HCT116 (cell line): ENCODE data around the gene ADK. TPM values are rescaled to one million over a fixed set of nuclear protein-coding genes. Genes with fewer than 3 reads are reported as not detected.

Source experiments
- ATAC-seq: fragments of 200-7000 bp; cut with Tn5 transposase; 2 replicates; pipeline ENCODE4 v1.9.1; 2020; ENCODE audit warnings: mild to moderate bottlenecking, moderate library complexity
- BruUV-seq: library from RNA; stranded (reverse); fragments of 400-500 nt; replicated peaks from 2 replicates; lab custom pipeline; 2021; lab: Mats Ljungman, UMichigan
- CTCF ChIA-PET: fragments of 300-600 bp; sonication (Branson Sonifier 250); formaldehyde crosslinking; loops from one replicate; lab custom pipeline; 2021; ENCODE audit warnings: antibody characterized with exemption; lab: Charles Lee
- POLR2A ChIA-PET: fragments of 300-600, 350-600 bp; sonication (Branson Sonifier 250); formaldehyde crosslinking; loops from one replicate; lab custom pipeline; 2021; ENCODE audit warnings: antibody characterized with exemption; lab: Charles Lee
- RAD21 ChIA-PET, 2 experiments: fragments of 300-600 bp; sonication (Branson Sonifier 250); formaldehyde crosslinking; loops; one replicate each; lab custom pipeline; 2023; ENCODE audit warnings: low total read pairs in 2 of 2; ENCODE audit not compliant: uncharacterized antibody in 2 of 2, unreplicated experiment in 2 of 2, low non-redundant PET in 1 of 2; lab: Charles Lee
- DNase-seq: peaks from one replicate; pipeline ENCODE4 v3.0.0-alpha.2; 2010; ENCODE audit warnings: low read depth, low spot score
- H2AFZ ChIP-seq: fragments of 200-600 bp; shearing (Covaris generic), sonication (generic); 2 replicates; pipeline ENCODE4 v1.6.1; 2017; ENCODE audit warnings: low read depth, mixed run types, mixed read lengths, antibody characterized with exemption, low read length; ENCODE audit not compliant: poor library complexity, severe bottlenecking
- H3K27ac ChIP-seq: 2 replicates; pipeline ENCODE4 v1.5.1; 2012; ENCODE audit warnings: low read depth, low read length
- H3K27me3 ChIP-seq: fragments of 200-600 bp; sonication (generic); 2 replicates; pipeline ENCODE4 v1.6.1; 2016; ENCODE audit warnings: mixed run types, low read length, mixed read lengths; ENCODE audit not compliant: insufficient read depth
- H3K36me3 ChIP-seq, 2 experiments: fragments of 200-500 bp in 1 of 2; fragments of 200-600 bp in 1 of 2; sonication (Bioruptor generic) in 1 of 2; sonication (generic) in 1 of 2; 2 replicates each; pipeline versions ENCODE4 v1.5.1 to v1.6.1; 2014 to 2016; ENCODE audit warnings: low read length in 2 of 2, inconsistent platforms in 1 of 2, mixed read lengths in 1 of 2, mixed run types in 1 of 2; ENCODE audit not compliant: insufficient read depth in 2 of 2, control insufficient read depth in 1 of 2
- H3K4me1 ChIP-seq, 2 experiments: fragments of 200-600 bp in 1 of 2; sonication (generic) in 1 of 2; 2 replicates each; pipeline versions ENCODE4 v1.5.1 to v1.6.1; 2012 to 2017; ENCODE audit warnings: low read length in 2 of 2, inconsistent platforms in 1 of 2, mild to moderate bottlenecking in 1 of 2, mixed read lengths in 1 of 2, mixed run types in 1 of 2, moderate library complexity in 1 of 2; ENCODE audit not compliant: insufficient read depth in 2 of 2, control insufficient read depth in 1 of 2
- H3K4me2 ChIP-seq: fragments of 200-600 bp; sonication (generic); 2 replicates; pipeline ENCODE4 v1.6.1; 2017; ENCODE audit warnings: mixed run types, low read length, mixed read lengths
- H3K4me3 ChIP-seq, 2 experiments: fragments of 200-600 bp in 1 of 2; sonication (generic) in 1 of 2; replicated peaks in 1 of 2; 2 replicates each; pipeline ENCODE4 v1.5.1; 2011 to 2016; ENCODE audit warnings: low read length in 2 of 2, control low read depth in 1 of 2, low read depth in 1 of 2, mild to moderate bottlenecking in 1 of 2, mixed read lengths in 1 of 2, mixed run types in 1 of 2
- H3K79me2 ChIP-seq: fragments of 200-600 bp; sonication (generic); 2 replicates; pipeline ENCODE4 v1.6.1; 2017; ENCODE audit warnings: mild to moderate bottlenecking, mixed run types, low read length, moderate library complexity, mixed read lengths; ENCODE audit not compliant: insufficient read depth
- H3K9ac ChIP-seq: fragments of 200-600 bp; sonication (generic); 2 replicates; pipeline ENCODE4 v1.6.1; 2016; ENCODE audit warnings: low read length, mixed read lengths
- H3K9me2 ChIP-seq: fragments of 200-600 bp; sonication (generic), shearing (Covaris generic); 2 replicates; pipeline ENCODE4 v1.6.1; 2017; ENCODE audit warnings: mixed run types, mild to moderate bottlenecking, moderate library complexity; ENCODE audit not compliant: insufficient read depth
- H3K9me3 ChIP-seq, 2 experiments: fragments of 200-500 bp in 1 of 2; fragments of 200-600 bp in 1 of 2; sonication (Bioruptor generic) in 1 of 2; sonication (generic) in 1 of 2; 2 replicates each; pipeline ENCODE4 v1.6.1; 2014 to 2017; ENCODE audit warnings: low read length in 2 of 2, mixed read lengths in 2 of 2, inconsistent platforms in 1 of 2, low read depth in 1 of 2, mild to moderate bottlenecking in 1 of 2, mixed run types in 1 of 2, moderate library complexity in 1 of 2; ENCODE audit not compliant: control insufficient read depth in 1 of 2, insufficient read depth in 1 of 2
- H4K20me1 ChIP-seq: fragments of 200-600 bp; sonication (generic), shearing (Covaris generic); 2 replicates; pipeline ENCODE4 v1.6.1; 2017; ENCODE audit warnings: mixed run types, mild to moderate bottlenecking, moderate library complexity; ENCODE audit not compliant: insufficient read depth
- CBX3 ChIP-seq: IDR thresholded peaks from 2 replicates; pipeline ENCODE4 v1.6.1; 2012; ENCODE audit warnings: low read depth
- CEBPB ChIP-seq: IDR thresholded peaks from 2 replicates; pipeline ENCODE4 v1.6.1; 2012; ENCODE audit warnings: low read depth
- EGR1 ChIP-seq: IDR thresholded peaks from 2 replicates; pipeline ENCODE4 v1.6.1; 2012; ENCODE audit warnings: low read depth
- ELF1 ChIP-seq: IDR thresholded peaks from 2 replicates; pipeline ENCODE4 v1.6.1; 2012; ENCODE audit warnings: low read depth, borderline replicate concordance
- EZH2 ChIP-seq: fragments of 200-600 bp; sonication (generic); IDR thresholded peaks from 2 replicates; pipeline ENCODE4 v1.6.1; 2017; ENCODE audit warnings: antibody characterized with exemption, mixed run types
- EZH2phosphoT487 ChIP-seq: fragments of 200-600 bp; IDR thresholded peaks from 2 replicates; pipeline ENCODE4 v1.6.1; 2018; ENCODE audit warnings: antibody characterized with exemption, borderline replicate concordance
- RAD21 ChIP-seq: IDR thresholded peaks from 2 replicates; pipeline ENCODE4 v1.6.1; 2012; ENCODE audit warnings: low read depth, mild to moderate bottlenecking
- REST ChIP-seq: IDR thresholded peaks from 2 replicates; pipeline ENCODE4 v1.6.1; 2012; ENCODE audit warnings: low read depth
- SIN3A ChIP-seq: IDR thresholded peaks from 2 replicates; pipeline ENCODE4 v1.6.1; 2012; ENCODE audit warnings: low read depth
- SP1 ChIP-seq: IDR thresholded peaks from 2 replicates; pipeline ENCODE4 v1.6.1; 2012; ENCODE audit warnings: low read depth
- TCF7L2 ChIP-seq: IDR thresholded peaks from 2 replicates; pipeline ENCODE4 v1.7.0; 2011; ENCODE audit warnings: borderline replicate concordance, inconsistent platforms; ENCODE audit not compliant: insufficient read depth, insufficient read length; ENCODE audit errors: extremely low read depth
- YY1 ChIP-seq: IDR thresholded peaks from 2 replicates; pipeline ENCODE4 v1.6.1; 2011; ENCODE audit warnings: low read length, low read depth, moderate library complexity, mild to moderate bottlenecking; ENCODE audit not compliant: insufficient replicate concordance; ENCODE audit errors: extremely low read depth
- ZFX ChIP-seq: fragments of 450-650 bp; IDR thresholded peaks from 2 replicates; pipeline ENCODE4 v1.6.1; 2017
- intact Hi-C: fragments of 100-400 bp; cut with micrococcal nuclease; formaldehyde crosslinking; loops from 2 replicates; pipeline ENCODE4 v1.10.0; 2022
- total RNA-seq: library from RNA; stranded (reverse); gene quantifications from one replicate; pipeline ENCODE4 v1.2.1, GENCODE V29; 2021; ENCODE audit not compliant: unreplicated experiment
- TF ChIP-seq, protein P1 (sequence below): IDR thresholded peaks from 2 replicates; pipeline ENCODE4 v1.6.1; 2011; ENCODE audit warnings: mild to moderate bottlenecking, low read length, moderate library complexity; ENCODE audit not compliant: insufficient replicate concordance; ENCODE audit errors: extremely low read depth
- TF ChIP-seq, protein P2 (sequence below), 3 experiments: fragments of 200-600 bp in 1 of 3; sonication (generic) in 1 of 3; IDR thresholded peaks in 2 of 3; conservative IDR thresholded peaks in 1 of 3; 2 replicates each; pipeline ENCODE4 v1.5.1; 2012 to 2017; ENCODE audit warnings: low read depth in 2 of 3, low read length in 2 of 3, antibody characterized with exemption in 1 of 3, borderline replicate concordance in 1 of 3, control low read depth in 1 of 3, mild to moderate bottlenecking in 1 of 3, mixed read lengths in 1 of 3, mixed run types in 1 of 3, moderate library complexity in 1 of 3; ENCODE audit not compliant: insufficient read depth in 1 of 3
- TF ChIP-seq, protein P3 (sequence below): IDR thresholded peaks from 2 replicates; pipeline ENCODE4 v1.6.1; 2012

ADK gene
- total RNA-seq, 1 experiment from 2014 or later: 55.0 TPM

DNA sequence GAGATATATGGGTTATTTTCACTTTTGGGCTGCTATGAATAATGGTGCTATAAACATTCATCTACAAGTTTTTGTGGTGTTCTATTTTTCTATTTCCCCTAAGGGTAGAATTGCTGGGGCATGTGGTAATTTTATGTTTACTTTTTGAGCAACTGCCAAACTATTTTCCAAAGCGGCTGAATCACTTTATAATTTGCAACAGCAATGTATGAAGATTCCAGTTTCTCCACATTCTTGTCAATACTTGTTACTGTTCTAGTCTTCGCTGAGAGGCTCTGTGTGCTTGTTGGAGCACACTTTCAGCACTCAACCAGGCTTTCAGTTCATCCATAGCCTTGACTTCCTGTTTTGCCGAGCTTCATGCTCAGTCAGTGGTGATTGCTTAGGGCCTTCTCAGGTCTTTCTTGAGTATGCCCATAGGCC lies 39.0 kb downstream of the ADK start (continued):
- TF ChIP-seq EGR1: no peak
- no peak for TF ChIP-seq EZH2phosphoT487
- TF ChIP-seq EZH2: no peak
- TF ChIP-seq RAD21: no peak
- TF ChIP-seq REST: no peak
- TF ChIP-seq ELF1: peak; percentile 52

DNA sequence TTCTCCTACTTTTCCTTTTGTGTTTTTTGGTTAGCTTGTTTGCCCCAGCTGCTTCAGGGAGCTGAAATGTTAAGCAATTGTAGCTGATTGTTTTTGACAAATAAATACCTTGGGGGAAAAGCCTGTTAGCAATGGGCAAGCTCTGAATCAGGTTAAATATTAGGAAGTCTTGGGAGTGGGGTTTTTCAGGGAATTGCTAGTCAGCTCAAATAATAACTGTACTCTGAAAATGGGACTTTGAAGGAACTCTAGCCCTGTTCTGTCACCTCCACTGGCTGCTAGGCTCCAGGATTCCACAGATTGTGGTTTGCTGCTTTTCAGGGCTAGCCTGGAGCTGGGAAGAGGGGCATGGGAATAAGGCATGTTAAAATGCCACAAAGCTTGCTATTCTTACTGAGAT lies 39.5 kb downstream of the ADK start:
- Histone ChIP-seq H3K9me3 (no peaks in the 10 kb centered on the region), H2AFZ (no peak overlapping the region), H3K27me3 (no peaks in the 10 kb centered on the region), H3K79me2 (peaks cover 97% of the 10 kb centered on the region), H3K4me1 (peaks cover 29 to 37% of the 10 kb centered on the region in 2 experiments), H3K27ac (peak overlapping the region; percentile 91), H3K9ac (peak overlapping the region; percentile 57), H4K20me1 (no peaks in the 10 kb centered on the region; the same call in 1 of the 2 replicates), H3K4me2 (peak overlapping the region; percentile 83), H3K9me2 (no peaks in the 10 kb centered on the region), H3K36me3 (no peaks in the 10 kb centered on the region), H3K4me3 (peak overlapping the region; percentile 1 to 52; a peak in 2 of 4 replicates)
- BruUV-seq: TSS peak; percentile 51
- RAD21 ChIA-PET: no interaction called here
- ATAC-seq: peak; percentile 51
- POLR2A ChIA-PET: interaction anchor here (0.7 to 1.0 kb wide), 2 partner anchors 14 to 87 kb away, joined by 3 to 4 read pairs; no protein-coding TSS in a partner anchor
- CTCF ChIA-PET: interaction anchor here (1.6 kb wide), 1 partner anchor 23 kb away, joined by 6 read pairs; no protein-coding TSS in a partner anchor
- intact Hi-C loops: no loop called here
- no peak for DNase-seq
- TF ChIP-seq CBX3 (no peak), EGR1 (no peak), ELF1 (no peak; the same call in 1 of the 2 replicates), ZFX (no peak), EZH2phosphoT487 (no peak), CEBPB (no peak), SP1 (no peak), SIN3A (no peak), EZH2 (no peak), YY1 (no peak), RAD21 (no peak), TCF7L2 (no peak)
- TF ChIP-seq, protein P1, sequence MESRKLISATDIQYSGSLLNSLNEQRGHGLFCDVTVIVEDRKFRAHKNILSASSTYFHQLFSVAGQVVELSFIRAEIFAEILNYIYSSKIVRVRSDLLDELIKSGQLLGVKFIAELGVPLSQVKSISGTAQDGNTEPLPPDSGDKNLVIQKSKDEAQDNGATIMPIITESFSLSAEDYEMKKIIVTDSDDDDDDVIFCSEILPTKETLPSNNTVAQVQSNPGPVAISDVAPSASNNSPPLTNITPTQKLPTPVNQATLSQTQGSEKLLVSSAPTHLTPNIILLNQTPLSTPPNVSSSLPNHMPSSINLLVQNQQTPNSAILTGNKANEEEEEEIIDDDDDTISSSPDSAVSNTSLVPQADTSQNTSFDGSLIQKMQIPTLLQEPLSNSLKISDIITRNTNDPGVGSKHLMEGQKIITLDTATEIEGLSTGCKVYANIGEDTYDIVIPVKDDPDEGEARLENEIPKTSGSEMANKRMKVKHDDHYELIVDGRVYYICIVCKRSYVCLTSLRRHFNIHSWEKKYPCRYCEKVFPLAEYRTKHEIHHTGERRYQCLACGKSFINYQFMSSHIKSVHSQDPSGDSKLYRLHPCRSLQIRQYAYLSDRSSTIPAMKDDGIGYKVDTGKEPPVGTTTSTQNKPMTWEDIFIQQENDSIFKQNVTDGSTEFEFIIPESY: no peak
- TF ChIP-seq, protein P2, sequence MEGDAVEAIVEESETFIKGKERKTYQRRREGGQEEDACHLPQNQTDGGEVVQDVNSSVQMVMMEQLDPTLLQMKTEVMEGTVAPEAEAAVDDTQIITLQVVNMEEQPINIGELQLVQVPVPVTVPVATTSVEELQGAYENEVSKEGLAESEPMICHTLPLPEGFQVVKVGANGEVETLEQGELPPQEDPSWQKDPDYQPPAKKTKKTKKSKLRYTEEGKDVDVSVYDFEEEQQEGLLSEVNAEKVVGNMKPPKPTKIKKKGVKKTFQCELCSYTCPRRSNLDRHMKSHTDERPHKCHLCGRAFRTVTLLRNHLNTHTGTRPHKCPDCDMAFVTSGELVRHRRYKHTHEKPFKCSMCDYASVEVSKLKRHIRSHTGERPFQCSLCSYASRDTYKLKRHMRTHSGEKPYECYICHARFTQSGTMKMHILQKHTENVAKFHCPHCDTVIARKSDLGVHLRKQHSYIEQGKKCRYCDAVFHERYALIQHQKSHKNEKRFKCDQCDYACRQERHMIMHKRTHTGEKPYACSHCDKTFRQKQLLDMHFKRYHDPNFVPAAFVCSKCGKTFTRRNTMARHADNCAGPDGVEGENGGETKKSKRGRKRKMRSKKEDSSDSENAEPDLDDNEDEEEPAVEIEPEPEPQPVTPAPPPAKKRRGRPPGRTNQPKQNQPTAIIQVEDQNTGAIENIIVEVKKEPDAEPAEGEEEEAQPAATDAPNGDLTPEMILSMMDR (IDR thresholded peaks at IDR 0.05 in 2 of 3, conservative IDR thresholded peaks at IDR 0.05 in 1 of 3; ENCODE audit: borderline replicate concordance in 1 of 3, insufficient read depth in 1 of 3, low read depth in 2 of 3, low read length in 2 of 3): no peak
- TF ChIP-seq, protein P3, sequence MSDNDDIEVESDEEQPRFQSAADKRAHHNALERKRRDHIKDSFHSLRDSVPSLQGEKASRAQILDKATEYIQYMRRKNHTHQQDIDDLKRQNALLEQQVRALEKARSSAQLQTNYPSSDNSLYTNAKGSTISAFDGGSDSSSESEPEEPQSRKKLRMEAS: no peak
